ENCODE measurements around the gene GPR132.
A peak's percentile ranks its signal among the peaks of the same experiment; 100 is the strongest.
"Not testable (repeated sequence)": the region's sequence is repeated elsewhere in the genome, so short reads cannot be mapped to it uniquely, and the experiment has no call there.

The GPR132 gene, protein sequence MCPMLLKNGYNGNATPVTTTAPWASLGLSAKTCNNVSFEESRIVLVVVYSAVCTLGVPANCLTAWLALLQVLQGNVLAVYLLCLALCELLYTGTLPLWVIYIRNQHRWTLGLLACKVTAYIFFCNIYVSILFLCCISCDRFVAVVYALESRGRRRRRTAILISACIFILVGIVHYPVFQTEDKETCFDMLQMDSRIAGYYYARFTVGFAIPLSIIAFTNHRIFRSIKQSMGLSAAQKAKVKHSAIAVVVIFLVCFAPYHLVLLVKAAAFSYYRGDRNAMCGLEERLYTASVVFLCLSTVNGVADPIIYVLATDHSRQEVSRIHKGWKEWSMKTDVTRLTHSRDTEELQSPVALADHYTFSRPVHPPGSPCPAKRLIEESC

GRCh38 chr14:105065280-105066228, at the start of gene GPR132:
GPR132 (minus strand) TSS chr14:105065430; CDS start chr14:105055420, 10,010 bp downstream.
- DNase-seq (ENCODE audit: low read depth), result peak; percentile 14
- H3K4me3 ChIP-seq (replicated peaks; ENCODE audit: low read depth, low read length), result no peak within 1 kb of the TSS
- no peak for TF ChIP-seq CTCF (IDR thresholded peaks at IDR 0.05; ENCODE audit: low read length, missing control alignments)

DNA sequence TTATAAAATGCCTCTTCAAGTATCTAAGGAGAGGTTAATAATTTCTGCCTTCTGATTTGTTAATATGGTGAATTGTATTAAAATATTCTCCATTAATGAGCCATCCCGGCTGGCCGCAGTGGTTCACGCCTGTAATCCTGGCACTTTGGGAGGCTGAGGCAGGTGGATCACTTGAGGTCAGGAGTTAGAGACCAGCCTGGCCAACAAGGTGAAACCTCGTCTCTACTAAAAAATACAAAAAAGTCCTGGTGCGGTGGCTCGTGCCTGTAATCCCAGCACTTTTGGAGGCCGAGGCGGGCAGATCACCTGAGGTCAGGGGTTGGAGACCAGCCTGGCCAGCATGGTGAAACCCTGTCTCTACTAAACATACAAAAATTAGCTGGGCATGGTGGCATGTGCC, 44.0 kb upstream of the GPR132 start:
- not testable (repeated sequence) for DNase-seq (ENCODE audit: low read depth); H3K4me3 ChIP-seq (replicated peaks; ENCODE audit: low read depth, low read length)

GRCh38 chr14:105108516-105108864, 43.3 kb upstream of the GPR132 start:
- no peak for TF ChIP-seq CTCF (IDR thresholded peaks at IDR 0.05; ENCODE audit: low read length, missing control alignments)
- DNase-seq (ENCODE audit: low read depth), result no peak
- H3K4me3 ChIP-seq (replicated peaks; ENCODE audit: low read depth, low read length), result no peak overlapping the region

DNA sequence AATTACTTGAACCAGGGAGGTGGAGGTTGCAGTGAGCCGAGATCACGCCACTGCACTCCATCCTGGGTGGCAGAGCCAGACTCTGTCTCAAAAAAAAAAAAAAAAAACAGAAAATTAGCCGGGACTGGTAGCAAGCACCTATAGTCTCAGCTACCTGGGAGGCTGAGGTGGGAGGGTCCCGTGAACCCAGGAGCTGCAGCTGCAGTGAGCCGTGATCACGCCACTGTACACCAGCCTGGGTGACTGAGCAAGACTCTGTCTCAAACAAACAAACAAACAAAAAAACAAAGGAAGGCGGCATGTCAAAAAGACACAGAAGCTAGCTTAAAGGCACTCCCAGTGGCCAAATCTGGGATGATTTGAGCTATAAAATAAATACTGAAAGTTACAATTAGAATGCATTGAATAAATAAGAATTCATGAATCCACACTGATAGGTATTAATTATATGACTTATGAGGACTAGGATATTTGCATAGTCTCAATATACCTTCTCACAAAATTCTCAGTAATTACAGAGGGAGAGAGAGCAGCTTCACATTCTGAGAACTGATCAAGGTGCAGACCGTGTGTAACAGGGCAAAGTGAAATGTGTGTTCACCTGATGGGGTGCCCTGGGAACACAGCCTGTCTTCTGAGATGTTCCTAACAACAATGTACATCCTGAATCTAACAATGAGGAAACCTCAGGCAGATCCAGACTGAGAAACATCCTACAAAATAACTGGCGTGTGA, 42.7 kb upstream of the GPR132 start:
- no peak for TF ChIP-seq CTCF (IDR thresholded peaks at IDR 0.05; ENCODE audit: low read length, missing control alignments)
- no peak for DNase-seq (ENCODE audit: low read depth)
- H3K4me3 ChIP-seq (replicated peaks; ENCODE audit: low read depth, low read length), result no peak overlapping the region

- TF ChIP-seq CTCF (IDR thresholded peaks at IDR 0.05; ENCODE audit: low read length, missing control alignments), result no peak
- no peak overlapping the region for H3K4me3 ChIP-seq (replicated peaks; ENCODE audit: low read depth, low read length)
These were observed 42.1 kb upstream of the GPR132 start for GRCh38 chr14:105107351-105107750.

DNA sequence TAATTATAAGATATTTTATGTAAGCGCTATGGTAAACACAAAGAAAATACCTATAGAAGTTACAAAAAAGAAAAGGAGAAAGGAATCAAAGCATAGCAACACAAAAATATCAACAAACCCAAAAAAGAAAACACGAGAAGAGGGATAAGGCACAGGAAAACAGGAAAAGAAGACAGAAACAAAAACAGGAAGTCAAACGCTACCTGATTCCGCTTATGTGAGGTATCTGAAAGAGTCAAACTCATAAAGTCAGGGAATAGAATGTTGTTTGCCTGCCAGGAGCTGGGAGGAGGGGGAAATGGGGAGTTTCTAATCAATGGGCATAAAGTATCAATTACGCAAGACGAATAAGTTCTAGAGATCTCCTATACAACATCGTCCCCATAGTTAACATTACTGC, 39.9 kb upstream of the GPR132 start:
- TF ChIP-seq CTCF (IDR thresholded peaks at IDR 0.05; ENCODE audit: low read length, missing control alignments), result no peak
- no peak overlapping the region for H3K4me3 ChIP-seq (replicated peaks; ENCODE audit: low read depth, low read length)
- DNase-seq (ENCODE audit: low read depth), result no peak

More at GRCh38 chr14:105107351-105107750, 42.1 kb upstream of the GPR132 start:
- DNase-seq (ENCODE audit: low read depth), result no peak

GRCh38 chr14:105102893-105103292, 37.7 kb upstream of the GPR132 start:
- no peak for DNase-seq (ENCODE audit: low read depth)
- no peak overlapping the region for H3K4me3 ChIP-seq (replicated peaks; ENCODE audit: low read depth, low read length)
- no peak for TF ChIP-seq CTCF (IDR thresholded peaks at IDR 0.05; ENCODE audit: low read length, missing control alignments)
